Measurements from ENCODE around the gene EXOC4.

EXOC4 gene

GRCh38 chr7:133807624-133808492 is 555.0 kb downstream of the EXOC4 start:
- DNase-seq, result peak; percentile 13

GRCh38 chr7:133808493-133808866 is 555.6 kb downstream of the EXOC4 start:
- no peak for DNase-seq

GRCh38 chr7:133812877-133813276 is 560.0 kb downstream of the EXOC4 start:
- DNase-seq, result no peak

GRCh38 chr7:133815611-133816210 is 562.8 kb downstream of the EXOC4 start:
- no peak for DNase-seq

- no peak for DNase-seq
These were observed 566.8 kb downstream of the EXOC4 start for GRCh38 chr7:133819695-133820094.

GRCh38 chr7:133820584-133820983 is 567.7 kb downstream of the EXOC4 start:
- no peak for DNase-seq

- DNase-seq, result no peak
These were observed 568.3 kb downstream of the EXOC4 start for GRCh38 chr7:133821171-133821570.

- DNase-seq, result no peak
These were observed 569.2 kb downstream of the EXOC4 start for GRCh38 chr7:133822001-133822641.

- DNase-seq, result no peak
These were observed 570.1 kb downstream of the EXOC4 start for GRCh38 chr7:133822868-133823552.

GRCh38 chr7:133824132-133824531 is 571.3 kb downstream of the EXOC4 start:
- DNase-seq, result no peak

- DNase-seq, result no peak
These were observed 575.1 kb downstream of the EXOC4 start for GRCh38 chr7:133827707-133828623.

GRCh38 chr7:133828906-133829305 is 576.0 kb downstream of the EXOC4 start:
- DNase-seq, result no peak

GRCh38 chr7:133829336-133829897 is 576.5 kb downstream of the EXOC4 start:
- DNase-seq, result no peak

- no peak for DNase-seq
These were observed 577.2 kb downstream of the EXOC4 start for GRCh38 chr7:133830081-133830480.

GRCh38 chr7:133836666-133837065 is 583.8 kb downstream of the EXOC4 start:
- DNase-seq, result peak; percentile 21

- DNase-seq, result peak; percentile 50
These were observed 584.3 kb downstream of the EXOC4 start for GRCh38 chr7:133837224-133837623.

GRCh38 chr7:133839121-133839520 is 586.2 kb downstream of the EXOC4 start:
- no peak for DNase-seq

GRCh38 chr7:133843341-133843740 is 590.5 kb downstream of the EXOC4 start:
- no peak for DNase-seq

- DNase-seq, result no peak
These were observed 592.1 kb downstream of the EXOC4 start for GRCh38 chr7:133845005-133845404.

GRCh38 chr7:133846203-133846945 is 593.5 kb downstream of the EXOC4 start:
- DNase-seq, result no peak
